Mesenteric fat pad (tissue), 1 donor: Measurements from ENCODE around the gene CCL16. TPM values are rescaled to one million over a fixed set of nuclear protein-coding genes. Genes with fewer than 3 reads are reported as not detected.
"Not testable (repeated sequence)": the region's sequence is repeated elsewhere in the genome, so short reads cannot be mapped to it uniquely, and the experiment has no call there.

Experiments used
- DNase-seq: peaks from one replicate; pipeline ENCODE4 v3.0.0-alpha.2; 2020; ENCODE audit warnings: low spot score
- total RNA-seq: library from RNA; stranded (reverse); fragmentation: NEBNext Ultra II Directional; extraction: Animal tissue kit (Norgen Biotek cat#: 25700); gene quantifications from one replicate; pipeline ENCODE4 v1.2.1, GENCODE V29; 2021
- donor health status: DM: yes; HTN: yes; CAD: no.

The CCL16 gene
- total RNA-seq, 1 donor from 2014 or later = not detected

DNA sequence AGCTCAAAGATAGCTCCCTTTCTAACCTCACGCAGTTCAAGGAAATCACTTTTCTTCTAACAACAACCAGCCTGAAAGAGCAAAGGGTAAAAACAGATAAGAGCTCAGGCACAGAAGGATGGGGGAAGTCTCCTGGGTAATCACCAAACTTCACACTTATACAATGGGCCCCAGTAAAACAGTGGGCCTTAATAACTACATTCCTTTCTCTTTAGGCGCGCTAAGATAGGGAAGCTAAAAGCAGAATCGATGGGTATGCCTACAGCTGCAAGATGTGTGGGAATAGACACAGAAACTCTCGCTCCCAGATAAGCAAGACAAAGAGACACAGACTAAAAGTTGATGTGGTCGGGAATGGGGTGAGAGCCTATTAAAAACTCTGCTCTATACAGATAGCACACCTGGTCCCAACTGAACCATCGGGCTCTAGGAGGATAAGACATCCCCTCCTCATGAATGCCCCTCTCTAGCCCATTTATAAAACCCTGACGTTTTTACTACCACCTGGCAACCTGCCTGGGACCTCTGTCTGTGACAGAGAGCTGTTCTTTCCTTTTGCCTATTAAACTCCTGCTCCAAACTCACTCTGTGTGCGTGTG, 38.6 kb downstream of the CCL16 start:
- no peak for DNase-seq

DNA sequence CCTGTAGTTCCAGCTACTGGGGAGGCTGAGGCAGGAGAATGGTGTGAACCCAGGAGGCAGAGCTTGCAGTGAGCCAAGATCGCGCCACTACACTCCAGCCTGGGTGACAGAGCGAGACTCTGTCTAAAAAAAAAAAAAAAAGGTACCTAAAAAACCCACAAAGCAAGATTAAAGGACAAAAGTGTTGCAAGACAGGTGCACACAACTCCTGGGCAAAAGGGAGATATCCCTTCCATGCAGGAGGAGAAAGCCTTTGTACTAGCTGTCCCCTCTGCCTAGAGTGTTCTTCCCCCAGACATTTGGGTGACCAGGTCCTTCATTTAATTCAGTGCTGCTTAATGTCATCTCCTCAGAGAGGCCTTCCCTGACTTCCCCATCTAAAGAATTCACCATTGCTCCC, 42.8 kb downstream of the CCL16 start:
- not testable (repeated sequence) for DNase-seq

GRCh38 chr17:35936063-35936462, 45.2 kb downstream of the CCL16 start:
- no peak for DNase-seq

DNA sequence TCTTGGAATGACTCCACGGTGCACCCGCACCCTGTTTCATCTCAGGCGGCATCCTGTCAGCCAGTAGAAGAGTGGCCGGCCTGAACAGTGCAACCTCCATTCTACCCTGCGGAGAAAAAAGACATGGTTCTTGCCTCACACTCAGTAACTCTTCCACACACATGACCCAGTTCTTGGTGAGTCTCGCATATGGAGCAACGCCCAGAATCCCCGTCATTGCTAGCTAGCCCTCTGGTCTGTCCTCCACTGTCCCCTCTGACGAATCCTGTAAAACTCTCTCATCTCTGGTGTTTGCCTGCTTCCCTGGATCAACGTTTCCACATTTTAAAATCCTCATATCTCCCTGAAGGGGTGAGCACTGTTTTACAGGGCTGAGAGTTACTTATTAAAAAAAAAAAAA, 46.5 kb downstream of the CCL16 start:
- no peak for DNase-seq

GRCh38 chr17:35932586-35932985, 48.7 kb downstream of the CCL16 start:
- DNase-seq = no peak

- no peak for DNase-seq
Observed at GRCh38 chr17:35931794-35932425, 49.4 kb downstream of the CCL16 start.

DNA sequence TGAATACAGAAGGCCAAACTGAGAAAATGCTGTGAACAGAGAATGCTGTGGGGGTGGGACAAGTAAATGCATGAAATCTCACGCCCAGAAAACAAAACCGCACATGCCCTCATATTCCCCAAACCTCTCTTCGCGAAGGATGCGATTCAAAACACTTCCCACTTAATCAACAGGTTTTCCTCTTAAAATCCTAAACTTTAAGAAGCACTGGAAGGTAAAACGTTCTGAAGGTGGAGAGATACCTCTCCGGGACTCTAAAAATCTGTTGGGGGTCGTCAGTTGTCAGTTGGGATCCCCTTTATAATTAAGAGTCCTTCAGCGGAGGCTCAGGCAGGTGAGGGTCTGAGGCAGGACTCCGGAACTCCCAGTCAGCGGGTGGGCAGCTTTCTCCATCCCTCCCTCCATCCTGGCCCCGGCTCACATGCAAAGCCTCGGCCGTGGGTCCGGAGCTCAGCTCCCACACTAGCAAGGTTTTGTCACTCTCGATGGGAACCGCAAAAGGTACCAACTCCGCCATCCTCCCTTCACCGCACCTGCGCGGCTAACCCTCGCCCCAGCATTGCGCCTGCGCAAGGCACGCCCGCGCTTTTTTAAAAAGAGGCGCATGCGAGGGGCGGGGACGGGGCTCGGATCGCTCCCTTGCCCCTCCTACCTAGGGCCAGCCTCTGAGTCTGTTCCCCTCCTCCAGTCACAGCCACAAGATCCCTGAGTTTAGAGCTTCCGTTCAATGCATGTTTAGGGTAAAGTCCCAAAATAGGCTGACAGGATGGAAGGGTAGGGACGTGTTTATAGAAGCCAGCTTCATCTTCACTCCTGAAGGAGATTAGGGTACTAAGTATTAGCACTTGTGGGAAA, 50.9 kb downstream of the CCL16 start, which contains the start of gene RDM1:
Gene RDM1 (minus strand): TSS at position 563 of the 855 bp plus-strand sequence. CDS start 46 bp downstream, at position 517.
- no peak for DNase-seq

DNA sequence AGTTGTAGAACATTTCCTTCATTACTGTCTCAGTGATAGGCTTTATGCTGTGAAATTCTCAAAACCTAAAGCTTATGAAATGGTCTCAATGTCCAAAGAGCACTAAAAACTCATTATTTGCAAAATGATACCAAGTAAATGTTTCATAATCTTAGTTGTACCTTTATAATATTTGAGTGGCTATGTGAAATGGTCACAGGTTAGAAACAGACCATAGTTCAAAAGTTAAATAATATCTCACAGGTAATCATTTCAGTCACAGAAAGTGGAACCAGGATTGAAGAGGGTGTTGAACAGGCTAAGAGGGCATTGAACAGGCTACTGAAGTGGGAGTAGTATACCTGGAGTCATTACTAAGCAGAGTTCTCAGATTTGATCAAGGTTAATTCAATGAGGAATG, 53.6 kb downstream of the CCL16 start:
- no peak for DNase-seq

Other genes starting within 250 kb of the CCL16 start
- gene RASL10B, start 249.9 kb downstream of the CCL16 start, total RNA-seq = 24.3 TPM
- 1.2 TPM for gene GAS2L2, start 228.3 kb downstream of the CCL16 start, total RNA-seq
- gene C17orf50, start 220.6 kb downstream of the CCL16 start, total RNA-seq = not detected
- gene MMP28, start 185.9 kb downstream of the CCL16 start, total RNA-seq = 51.7 TPM
- gene TAF15, start 172.0 kb downstream of the CCL16 start, total RNA-seq = 146 TPM
- not detected for gene HEATR9, start 112.6 kb downstream of the CCL16 start, total RNA-seq
- gene CCL5, start 101.1 kb downstream of the CCL16 start, total RNA-seq = 4.0 TPM
- gene RDM1, start 50.7 kb downstream of the CCL16 start, total RNA-seq = not detected
- gene LYZL6, start 37.8 kb downstream of the CCL16 start, total RNA-seq = not detected
- gene CCL14, start 5.2 kb upstream of the CCL16 start, total RNA-seq = 61.1 TPM
- gene CCL15, start 20.1 kb upstream of the CCL16 start, total RNA-seq = not detected
- 5.2 TPM for gene CCL23, start 36.5 kb upstream of the CCL16 start, total RNA-seq
- 51.9 TPM for gene CCL18, start 82.8 kb upstream of the CCL16 start, total RNA-seq
- 33.7 TPM for gene CCL3, start 108.6 kb upstream of the CCL16 start, total RNA-seq
- gene CCL4, start 122.3 kb upstream of the CCL16 start, total RNA-seq = 25.3 TPM
- gene TBC1D3B, start 195.1 kb upstream of the CCL16 start, total RNA-seq = 3.3 TPM
- 1.2 TPM for gene CCL3L1, start 215.3 kb upstream of the CCL16 start, total RNA-seq
- 1.2 TPM for gene CCL4L2, start 229.6 kb upstream of the CCL16 start, total RNA-seq